Gastrocnemius medialis (tissue), 4 donors: ENCODE data around the gene CNP. TPM values are rescaled to one million over a fixed set of nuclear protein-coding genes. Genes with fewer than 3 reads are reported as not detected.

ENCODE experiments used
- ATAC-seq, 2 donors: fragments of 150-250 bp; one replicate each; pipeline ENCODE4 v1.9.1; 2016
- DNase-seq, 2 donors: peaks; one replicate each; pipeline ENCODE4 v3.0.0-alpha.2; 2019
- H3K27ac ChIP-seq, 4 donors: fragments of 200-600 bp; sonication (generic); 1 replicate in 1 of 4; 2 replicates in 3 of 4; pipeline ENCODE4 v1.5.1; 2016 to 2018; ENCODE audit warnings: mild to moderate bottlenecking in 2 of 4, moderate library complexity in 1 of 4
- H3K27me3 ChIP-seq, 3 donors: fragments of 200-600 bp; sonication (generic) in 2 of 3; 1 replicate in 1 of 3; 2 replicates in 2 of 3; pipeline versions ENCODE4 v1.5.1 to v1.6.0; 2016 to 2019; ENCODE audit warnings: mild to moderate bottlenecking in 1 of 3, moderate library complexity in 1 of 3
- H3K36me3 ChIP-seq, 2 donors: fragments of 200-600 bp; sonication (generic) in 1 of 2; one replicate each; pipeline ENCODE4 v1.5.1; 2017 to 2018
- H3K4me1 ChIP-seq, 2 donors: fragments of 200-600 bp; sonication (generic) in 1 of 2; one replicate each; pipeline ENCODE4 v1.5.1; 2016 to 2017; ENCODE audit warnings: mild to moderate bottlenecking in 2 of 2
- H3K4me3 ChIP-seq, 4 donors: fragments of 200-600 bp; sonication (generic) in 3 of 4; 1 replicate in 1 of 4; 2 replicates in 3 of 4; pipeline ENCODE4 v1.5.1; 2016 to 2019; ENCODE audit warnings: mild to moderate bottlenecking in 2 of 4
- H3K9me3 ChIP-seq, 3 donors: fragments of 200-600 bp; sonication (generic) in 2 of 3; 1 replicate in 1 of 3; 2 replicates in 2 of 3; pipeline ENCODE4 v1.5.1; 2016 to 2019
- CTCF ChIP-seq, 5 experiments: fragments of 450-650 bp in 3 of 5; fragments of 200-600 bp in 2 of 5; sonication (generic) in 2 of 5; IDR thresholded peaks in 4 of 5; conservative IDR thresholded peaks in 1 of 5; 1 replicate in 4 of 5; 2 replicates in 1 of 5; pipeline ENCODE4 v1.5.1; 2016 to 2019; ENCODE audit warnings: antibody characterized with exemption in 5 of 5, mild to moderate bottlenecking in 3 of 5, moderate library complexity in 3 of 5
- POLR2A ChIP-seq, 2 donors: fragments of 450-650 bp; IDR thresholded peaks; one replicate each; pipeline ENCODE4 v1.6.1; 2017; ENCODE audit warnings: antibody characterized with exemption in 2 of 2, mild to moderate bottlenecking in 2 of 2, moderate library complexity in 2 of 2
- in situ Hi-C, 4 donors: fragments of 200-750 bp; cut with MboI; loops; one replicate each; pipeline versions ENCODE4 v1.15.0 to v1.8.0; 2017; ENCODE audit warnings: low sequenced_read_pairs in 4 of 4
- intact Hi-C: fragments of 100-400 bp; cut with DNase I; formaldehyde crosslinking; loops from one replicate; pipeline ENCODE4 v1.15.1; 2023; ENCODE audit warnings: low total_unique reads
- total RNA-seq, 4 donors: library from RNA; depleted of rRNA; stranded (reverse); fragments of >200 nt; gene quantifications; one replicate each; pipeline versions ENCODE4 v1.1.0 to v1.2.3, GENCODE V29; 2016

The CNP gene
- total RNA-seq, result 10 to 100 TPM; 15.1 to 26.2 (median 20.4) TPM

GRCh38 chr17:41966463-41967140, at the start of gene CNP:
CNP (plus strand) TSS chr17:41966795; CDS start chr17:41966885, 90 bp downstream.
- peak; percentile 79 to 86 for ATAC-seq
- H3K27me3 ChIP-seq, result no peaks in the 10 kb centered on the region
- peak; percentile 80 to 89 for DNase-seq
- H3K9me3 ChIP-seq, result no peaks in the 10 kb centered on the region
- H3K4me1 ChIP-seq, result peaks cover 24 to 27% of the 10 kb centered on the region in 2 donors
- H3K4me3 ChIP-seq, result peak within 1 kb of the TSS; percentile 86 to 97 (median 92)
- peak within 1 kb of the TSS; percentile 91 to 95 (median 92) for H3K27ac ChIP-seq
- peaks cover 0 to 18% of the 10 kb centered on the region in 2 donors for H3K36me3 ChIP-seq
- TF ChIP-seq CTCF (IDR thresholded peaks at IDR 0.05 in 4 of 5, conservative IDR thresholded peaks at IDR 0.05 in 1 of 5), result peak in 1 of 5 experiments; percentile 9
- peak; percentile 85 to 89 for TF ChIP-seq POLR2A (IDR thresholded peaks at IDR 0.05)
- in situ Hi-C loops, result loop anchor here in 2 of 4 donors (10.0 kb wide), 1 partner anchor 148 kb away; the partner anchor contains the start of gene DHX58 (in 2 of the 2)
- intact Hi-C loops, result loop anchor here (1.0 to 2.0 kb wide), 5 partner anchors 36 to 188 kb away; partner anchors contain the start of genes DHX58, DNAJC7, ODAD4 and RAB5C

- Histone ChIP-seq H3K4me1 (peaks cover 14 to 19% of the 10 kb centered on the region in 2 donors), H3K9me3 (no peaks in the 10 kb centered on the region), H3K36me3 (peaks cover 0 to 13% of the 10 kb centered on the region in 2 donors), H3K4me3 (peak overlapping the region in 3 of 4 donors; percentile 78 to 96 (median 88)), H3K27ac (no peak overlapping the region), H3K27me3 (no peaks in the 10 kb centered on the region)
- ATAC-seq (no peak), DNase-seq (no peak)
- TF ChIP-seq CTCF (IDR thresholded peaks at IDR 0.05 in 4 of 5, conservative IDR thresholded peaks at IDR 0.05 in 1 of 5) (no peak), POLR2A (IDR thresholded peaks at IDR 0.05) (no peak)
- in situ Hi-C loops (no loop called here), intact Hi-C loops (no loop called here)
These were observed 49.4 kb upstream of the CNP start for GRCh38 chr17:41917192-41917591.

- peak overlapping the region; percentile 86 to 94 (median 90) for H3K27ac ChIP-seq
- peak in 1 of 2 donors; percentile 36 for DNase-seq
- TF ChIP-seq POLR2A (IDR thresholded peaks at IDR 0.05) (no peak), CTCF (IDR thresholded peaks at IDR 0.05 in 4 of 5, conservative IDR thresholded peaks at IDR 0.05 in 1 of 5) (no peak)
- intact Hi-C loops, result no loop called here
- H3K27me3 ChIP-seq, result no peaks in the 10 kb centered on the region
- no peaks in the 10 kb centered on the region for H3K9me3 ChIP-seq
- peaks cover 14 to 19% of the 10 kb centered on the region in 2 donors for H3K4me1 ChIP-seq
- H3K4me3 ChIP-seq, result peak overlapping the region; percentile 78 to 97 (median 92)
- ATAC-seq, result no peak
- peaks cover 0 to 7% of the 10 kb centered on the region in 2 donors for H3K36me3 ChIP-seq
- in situ Hi-C loops, result no loop called here
These were observed 48.8 kb upstream of the CNP start for GRCh38 chr17:41917679-41918313.

GRCh38 chr17:41918314-41919164, 48.1 kb upstream of the CNP start, which contains the start of gene ACLY:
ACLY (minus strand) TSS chr17:41918951; CDS start chr17:41913873, 5,078 bp downstream.
- no peaks in the 10 kb centered on the region for H3K9me3 ChIP-seq
- intact Hi-C loops, result loop anchor here (1.0 kb wide), 1 partner anchor 12 kb away; the partner anchor contains the start of gene ODAD4

More at GRCh38 chr17:41918314-41919164, 48.1 kb upstream of the CNP start, which contains the start of gene ACLY:
- peak; percentile 81 to 83 for TF ChIP-seq POLR2A (IDR thresholded peaks at IDR 0.05)
- TF ChIP-seq CTCF (IDR thresholded peaks at IDR 0.05 in 4 of 5, conservative IDR thresholded peaks at IDR 0.05 in 1 of 5), result no peak
- peak; percentile 92 to 96 for DNase-seq
- H3K4me1 ChIP-seq, result peaks cover 14 to 19% of the 10 kb centered on the region in 2 donors
- in situ Hi-C loops, result no loop called here
- ATAC-seq, result peak; percentile 92 to 93
- peak within 1 kb of the TSS; percentile 86 to 94 (median 90) for H3K27ac ChIP-seq
- H3K27me3 ChIP-seq, result no peaks in the 10 kb centered on the region
- H3K4me3 ChIP-seq, result peak within 1 kb of the TSS; percentile 78 to 97 (median 92)
- H3K36me3 ChIP-seq, result no peaks in the 10 kb centered on the region
